OCI-LY7 (cell line): ENCODE measurements around the gene DBET.
"Not testable (repeated sequence)": the region's sequence is repeated elsewhere in the genome, so short reads cannot be mapped to it uniquely, and the experiment has no call there.

Experiments used
- EZH2phosphoT487 ChIP-seq: fragments of 200-600 bp; sonication (generic); IDR thresholded peaks from 2 replicates; pipeline ENCODE4 v1.6.1; 2018; ENCODE audit warnings: low read depth, borderline replicate concordance, mild to moderate bottlenecking, mixed run types, antibody characterized with exemption, low read length, moderate library complexity, mixed read lengths
- TF ChIP-seq, protein P1 (sequence below): fragments of 200-600 bp; sonication (generic); conservative IDR thresholded peaks from 2 replicates; pipeline ENCODE4 v1.5.1; 2014; ENCODE audit warnings: mild to moderate bottlenecking, antibody characterized with exemption, low read length, moderate library complexity, mixed read lengths

DNA sequence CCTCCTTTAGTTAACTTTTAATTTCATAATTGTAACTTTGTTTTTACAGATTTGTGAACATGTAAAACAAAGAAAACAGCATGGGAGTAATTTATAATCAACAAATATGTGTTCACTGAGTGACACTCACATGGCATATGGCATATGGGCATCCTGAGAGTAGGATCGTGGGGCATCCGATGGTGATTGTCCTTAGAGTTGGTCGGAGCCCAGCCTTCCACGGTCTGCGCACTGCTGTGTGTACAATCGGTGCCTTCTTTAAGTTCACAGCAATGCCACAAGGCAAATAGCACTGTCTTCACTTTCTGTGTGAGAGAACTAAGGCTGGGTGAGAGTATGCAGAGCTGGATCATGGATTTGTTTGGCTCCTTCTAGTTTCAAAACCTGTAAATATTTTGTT, 31.0 kb downstream of the DBET start:
- TF ChIP-seq, protein P1, sequence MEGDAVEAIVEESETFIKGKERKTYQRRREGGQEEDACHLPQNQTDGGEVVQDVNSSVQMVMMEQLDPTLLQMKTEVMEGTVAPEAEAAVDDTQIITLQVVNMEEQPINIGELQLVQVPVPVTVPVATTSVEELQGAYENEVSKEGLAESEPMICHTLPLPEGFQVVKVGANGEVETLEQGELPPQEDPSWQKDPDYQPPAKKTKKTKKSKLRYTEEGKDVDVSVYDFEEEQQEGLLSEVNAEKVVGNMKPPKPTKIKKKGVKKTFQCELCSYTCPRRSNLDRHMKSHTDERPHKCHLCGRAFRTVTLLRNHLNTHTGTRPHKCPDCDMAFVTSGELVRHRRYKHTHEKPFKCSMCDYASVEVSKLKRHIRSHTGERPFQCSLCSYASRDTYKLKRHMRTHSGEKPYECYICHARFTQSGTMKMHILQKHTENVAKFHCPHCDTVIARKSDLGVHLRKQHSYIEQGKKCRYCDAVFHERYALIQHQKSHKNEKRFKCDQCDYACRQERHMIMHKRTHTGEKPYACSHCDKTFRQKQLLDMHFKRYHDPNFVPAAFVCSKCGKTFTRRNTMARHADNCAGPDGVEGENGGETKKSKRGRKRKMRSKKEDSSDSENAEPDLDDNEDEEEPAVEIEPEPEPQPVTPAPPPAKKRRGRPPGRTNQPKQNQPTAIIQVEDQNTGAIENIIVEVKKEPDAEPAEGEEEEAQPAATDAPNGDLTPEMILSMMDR, result not testable (repeated sequence)
- TF ChIP-seq EZH2phosphoT487, result not testable (repeated sequence)
